Measurements from ENCODE around the gene TICRR.

GRCh38 chr15:89660556-89660955, 85.3 kb downstream of the TICRR start:
- TF ChIP-seq SIN3A (IDR thresholded peaks at IDR 0.05; ENCODE audit: borderline replicate concordance, insufficient read depth, low read depth, low read length) (no peak), CTCF (IDR thresholded peaks at IDR 0.05) (no peak), POLR2AphosphoS5 (IDR thresholded peaks at IDR 0.05; ENCODE audit: low read depth, low read length) (no peak), REST (IDR thresholded peaks at IDR 0.05; ENCODE audit: insufficient read depth in 1 of 2, low read depth in 2 of 2, low read length in 1 of 2) (no peak)
